Activated CD8-positive, alpha-beta memory T cell treated with anti-CD3 and anti-CD28 coated beads, Interleukin-2, amount 50 U/mL, for 24 hours (primary cell): ENCODE measurements around the gene UCHL1.
A peak's percentile ranks its signal among the peaks of the same experiment; 100 is the strongest.

Source experiments
- DNase-seq: peaks from one replicate; pipeline ENCODE4 v3.0.0-alpha.2; 2020; ENCODE audit errors: extremely low read depth

Gene UCHL1

DNA sequence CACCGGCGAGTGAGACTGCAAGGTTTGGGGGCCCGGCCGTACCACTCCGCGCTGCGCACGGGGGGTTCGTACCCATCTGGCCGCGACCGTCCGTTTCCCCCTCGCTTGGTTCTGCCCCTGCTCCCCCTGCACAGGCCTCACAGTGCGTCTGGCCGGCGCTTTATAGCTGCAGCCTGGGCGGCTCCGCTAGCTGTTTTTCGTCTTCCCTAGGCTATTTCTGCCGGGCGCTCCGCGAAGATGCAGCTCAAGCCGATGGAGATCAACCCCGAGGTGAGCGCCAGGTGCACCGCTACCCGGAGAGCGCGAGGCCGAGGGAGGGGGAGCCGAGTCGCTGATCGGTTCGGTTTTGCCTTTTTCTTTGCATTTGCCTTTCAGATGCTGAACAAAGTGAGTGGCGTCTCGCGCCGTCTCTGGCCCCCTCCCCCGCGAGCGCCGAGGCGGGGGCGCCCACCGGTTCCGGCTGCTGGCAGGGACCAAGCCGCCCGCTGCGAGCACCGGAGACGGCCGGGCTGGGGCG is at the start of gene UCHL1:
Gene UCHL1 (plus strand): TSS at position 189 of the 517 bp plus-strand sequence. CDS start 49 bp downstream, at position 238.
- no peak for DNase-seq

DNA sequence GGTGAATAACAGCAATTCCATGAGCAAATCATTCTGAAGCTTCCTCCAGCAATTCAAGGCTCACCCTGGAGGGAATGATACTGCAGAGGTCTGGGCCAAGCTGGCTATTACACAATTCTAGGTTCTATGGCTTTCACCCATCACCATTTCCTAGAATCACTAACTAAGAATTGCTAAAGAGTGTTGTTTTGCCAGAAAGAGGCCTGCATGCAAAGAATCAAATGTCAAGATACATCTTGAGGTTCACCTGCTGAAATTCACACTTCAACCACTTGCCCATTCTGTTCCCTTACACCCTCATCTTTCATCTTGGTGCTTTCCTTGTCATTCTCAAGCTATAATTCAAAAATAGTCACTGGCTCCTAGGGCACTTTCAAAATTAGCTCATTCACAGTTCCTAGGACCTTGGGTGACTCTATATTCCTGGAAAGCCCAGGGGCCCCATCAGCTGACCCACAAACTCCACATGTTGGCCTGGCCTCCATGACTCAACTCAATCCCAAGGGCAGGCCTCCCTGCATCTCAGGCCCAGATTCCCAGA is 49.4 kb upstream of the UCHL1 start:
- no peak for DNase-seq

DNA sequence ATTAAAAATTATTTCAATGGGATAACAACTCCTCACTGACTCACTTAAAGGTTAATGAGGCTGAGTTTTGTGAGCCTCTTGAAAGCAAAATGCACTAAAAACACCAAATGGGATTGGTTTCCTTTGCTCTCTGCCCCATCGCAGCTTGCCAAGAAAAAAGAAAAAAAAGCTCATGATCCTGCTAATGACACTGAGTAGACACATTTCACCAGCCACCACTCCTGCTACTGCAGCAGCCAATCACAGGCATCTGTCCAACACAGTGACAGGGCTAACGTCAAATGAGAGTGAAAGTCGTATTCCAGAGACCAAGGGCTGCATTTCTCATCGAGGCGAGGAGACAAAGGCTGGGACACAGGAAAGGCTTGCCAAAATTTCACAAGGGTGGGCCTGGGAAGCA is 47.5 kb upstream of the UCHL1 start:
- no peak for DNase-seq

DNA sequence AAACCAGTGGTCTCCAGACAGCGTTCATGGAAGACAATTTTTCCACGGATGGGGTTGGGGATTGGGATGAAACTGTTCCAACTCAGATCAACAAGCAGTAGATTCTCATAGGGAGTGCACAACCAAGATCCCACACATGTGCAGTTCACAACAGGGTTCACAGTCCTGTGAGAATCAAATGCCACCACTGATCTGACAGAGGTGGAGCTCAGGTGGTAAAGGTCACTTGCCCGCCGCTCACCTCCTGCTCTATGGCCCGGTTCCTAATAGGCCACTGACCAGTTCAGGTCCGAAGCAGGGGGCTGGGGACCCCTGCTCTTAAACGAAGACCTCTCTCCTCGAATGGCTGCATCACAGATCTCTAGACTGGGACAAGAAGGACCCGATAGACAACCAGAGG is 46.8 kb upstream of the UCHL1 start:
- DNase-seq = no peak

DNA sequence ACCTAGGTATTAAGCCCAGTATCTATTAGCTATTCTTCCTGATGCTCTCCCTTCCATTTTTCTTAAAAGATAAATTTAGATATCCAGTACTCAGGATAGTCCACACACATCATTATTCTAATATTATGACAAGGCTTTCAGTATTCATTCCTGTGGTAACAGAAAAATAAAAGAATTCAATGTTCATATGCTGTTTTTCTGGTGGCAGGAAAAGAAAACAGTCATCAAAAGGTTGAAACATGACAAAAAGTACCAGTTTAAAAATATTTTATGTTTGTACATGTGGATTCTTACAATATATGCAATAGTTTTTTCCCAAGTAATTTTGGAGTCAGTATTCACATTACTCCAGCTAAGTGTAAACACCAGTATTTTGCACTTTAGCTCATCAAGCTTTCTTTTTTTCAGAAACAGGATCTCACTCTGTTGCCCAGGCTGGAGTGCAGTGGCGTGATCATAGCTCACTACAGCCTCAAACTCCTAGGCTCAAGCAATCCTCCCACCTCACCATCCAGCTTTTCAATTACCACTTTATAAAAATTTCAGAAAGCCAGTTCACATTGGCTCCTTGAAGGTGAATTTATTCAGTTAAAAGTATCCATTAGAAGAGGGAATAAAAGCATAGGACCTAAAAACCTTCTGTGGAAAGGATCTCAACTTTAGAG is 44.6 kb upstream of the UCHL1 start:
- no peak for DNase-seq

DNA sequence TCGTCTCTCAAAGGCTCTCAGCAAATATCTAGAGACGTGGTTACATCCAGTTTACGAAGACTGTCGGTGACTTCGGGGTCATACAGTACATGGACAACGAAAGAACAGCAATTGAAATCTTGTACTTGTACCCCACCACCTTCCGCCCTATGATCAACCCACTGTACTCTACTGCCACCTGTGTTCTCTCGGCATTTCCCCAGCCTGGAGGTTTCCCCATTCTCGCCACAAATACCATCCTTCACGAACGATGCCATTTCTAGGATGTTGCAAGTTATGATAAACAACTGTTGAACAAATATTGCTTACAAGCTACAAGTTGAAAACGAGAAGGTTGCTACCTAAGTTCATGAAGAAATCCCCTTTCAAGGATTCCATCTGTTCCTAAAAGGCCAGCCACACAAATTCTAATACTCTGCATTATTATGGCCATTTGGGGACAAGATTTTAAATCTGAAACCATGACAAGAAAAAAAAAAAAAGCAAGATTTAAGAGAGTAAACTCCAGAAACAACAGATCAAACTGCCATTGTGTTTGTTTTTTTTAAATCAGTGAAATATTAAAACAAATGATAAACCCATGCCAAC is 44.0 kb upstream of the UCHL1 start:
- DNase-seq = no peak

DNA sequence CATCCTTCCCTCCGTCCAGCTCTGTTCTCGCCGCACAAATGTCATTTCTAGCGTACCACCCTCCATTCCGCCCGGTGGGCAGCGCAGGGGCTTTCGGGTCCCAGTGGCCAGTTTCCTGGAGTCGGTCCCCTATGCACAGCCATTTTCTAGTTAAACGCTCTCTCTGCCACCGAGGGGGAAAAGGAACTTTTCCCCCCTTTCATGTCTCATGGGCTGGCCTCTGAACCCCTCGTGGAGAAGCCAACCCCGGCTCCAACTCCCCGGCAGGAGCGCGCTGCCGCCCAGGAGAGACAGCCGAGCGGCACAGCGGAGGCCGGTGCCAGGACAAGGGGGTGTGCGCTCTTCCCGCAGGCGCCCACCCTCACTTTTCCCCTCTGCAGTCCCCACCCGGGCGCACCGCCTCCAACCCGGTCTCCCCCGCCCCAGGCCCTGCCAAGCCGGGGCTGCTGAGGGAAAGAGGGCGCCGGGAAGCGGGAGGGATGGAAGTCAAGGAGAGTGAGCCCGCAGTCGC is 43.0 kb upstream of the UCHL1 start:
- no peak for DNase-seq

DNA sequence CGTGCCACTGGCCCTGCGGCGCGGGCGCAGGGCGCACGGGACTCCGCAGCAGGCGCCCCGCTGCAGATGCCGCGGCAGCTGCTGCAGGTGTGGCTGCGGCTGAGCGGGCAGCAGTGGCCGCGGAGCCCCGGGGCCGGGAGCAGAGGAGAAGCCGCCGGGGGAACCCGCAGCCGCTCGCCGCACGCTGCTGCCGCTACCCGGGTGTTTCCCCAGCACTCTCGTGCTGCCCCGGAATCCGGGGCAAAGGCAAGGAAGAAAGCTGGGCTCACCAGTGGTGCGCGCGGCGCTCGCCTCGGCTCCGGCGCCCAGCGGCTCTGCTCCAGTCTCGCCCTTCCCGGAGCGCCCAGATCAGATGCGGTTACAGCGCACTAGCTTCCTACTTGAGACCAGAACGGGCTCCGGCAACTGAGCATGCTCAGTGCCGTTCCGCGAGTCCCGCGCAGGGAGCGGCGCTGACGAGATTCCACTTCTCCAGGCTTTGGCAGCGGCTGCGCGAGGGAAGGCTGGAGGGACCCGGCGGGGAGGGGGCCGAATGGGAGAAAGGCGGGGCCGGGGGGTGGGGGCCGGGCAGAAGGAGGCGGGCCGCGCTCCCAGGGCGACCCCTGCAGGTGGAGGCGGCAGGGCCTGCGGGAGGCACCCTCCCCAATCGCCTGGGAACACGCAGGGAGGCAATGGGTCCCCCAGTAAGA is 42.4 kb upstream of the UCHL1 start, which contains the start of gene APBB2:
Gene APBB2 (minus strand): TSS at position 407 of the 689 bp plus-strand sequence. CDS start 181,288 bp downstream, outside the sequence.
- no peak for DNase-seq

DNA sequence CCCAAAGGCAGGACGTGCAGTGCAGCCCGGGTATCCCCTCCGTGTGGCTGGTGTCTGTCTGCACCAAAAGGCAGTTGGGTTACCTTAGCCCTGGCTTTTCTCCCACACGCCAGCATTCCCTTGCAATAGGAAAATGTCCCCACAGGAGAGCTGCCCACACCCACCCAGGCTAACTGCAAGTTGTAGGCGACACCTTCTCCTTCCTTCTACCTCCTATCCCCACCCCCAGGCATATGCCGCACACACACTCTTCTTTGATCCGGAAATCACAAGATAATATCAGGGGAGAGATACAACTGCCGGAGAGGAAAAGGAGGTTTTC is 41.9 kb upstream of the UCHL1 start:
- DNase-seq = no peak

DNA sequence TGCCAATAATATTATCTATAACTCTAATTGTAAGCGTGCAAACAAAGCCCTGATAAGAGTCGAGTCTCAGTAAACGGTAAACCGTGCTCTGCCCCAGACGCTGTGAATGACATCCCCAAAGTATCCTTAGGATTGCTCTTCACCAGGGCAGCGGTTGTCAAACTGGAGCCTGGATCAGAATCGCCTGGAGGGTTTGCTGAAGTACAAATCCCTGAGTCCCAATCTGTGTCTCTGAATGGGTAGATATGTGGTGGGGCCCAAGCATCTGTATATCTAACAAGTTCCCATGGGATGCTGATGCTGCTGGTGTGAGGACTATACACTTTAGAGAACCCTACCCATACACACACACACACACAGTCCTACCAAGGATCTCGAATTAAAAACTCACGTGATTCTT is 41.6 kb upstream of the UCHL1 start:
- no peak for DNase-seq

DNA sequence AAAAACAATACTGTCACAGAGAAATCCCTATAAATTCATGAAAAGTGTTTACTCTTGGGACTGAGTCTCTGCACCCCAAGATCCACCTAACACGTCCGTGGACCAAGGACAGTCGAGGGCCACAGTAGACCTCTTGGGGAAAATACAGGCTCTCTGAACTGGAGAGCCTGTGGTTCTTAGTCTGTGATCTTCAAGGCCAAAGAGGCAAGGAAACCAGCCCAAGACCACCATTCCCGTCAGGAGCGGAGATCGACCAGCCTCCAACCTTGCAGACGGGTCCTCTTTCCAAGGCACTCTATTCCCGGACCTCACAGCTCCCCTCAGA is 40.8 kb upstream of the UCHL1 start:
- no peak for DNase-seq

DNA sequence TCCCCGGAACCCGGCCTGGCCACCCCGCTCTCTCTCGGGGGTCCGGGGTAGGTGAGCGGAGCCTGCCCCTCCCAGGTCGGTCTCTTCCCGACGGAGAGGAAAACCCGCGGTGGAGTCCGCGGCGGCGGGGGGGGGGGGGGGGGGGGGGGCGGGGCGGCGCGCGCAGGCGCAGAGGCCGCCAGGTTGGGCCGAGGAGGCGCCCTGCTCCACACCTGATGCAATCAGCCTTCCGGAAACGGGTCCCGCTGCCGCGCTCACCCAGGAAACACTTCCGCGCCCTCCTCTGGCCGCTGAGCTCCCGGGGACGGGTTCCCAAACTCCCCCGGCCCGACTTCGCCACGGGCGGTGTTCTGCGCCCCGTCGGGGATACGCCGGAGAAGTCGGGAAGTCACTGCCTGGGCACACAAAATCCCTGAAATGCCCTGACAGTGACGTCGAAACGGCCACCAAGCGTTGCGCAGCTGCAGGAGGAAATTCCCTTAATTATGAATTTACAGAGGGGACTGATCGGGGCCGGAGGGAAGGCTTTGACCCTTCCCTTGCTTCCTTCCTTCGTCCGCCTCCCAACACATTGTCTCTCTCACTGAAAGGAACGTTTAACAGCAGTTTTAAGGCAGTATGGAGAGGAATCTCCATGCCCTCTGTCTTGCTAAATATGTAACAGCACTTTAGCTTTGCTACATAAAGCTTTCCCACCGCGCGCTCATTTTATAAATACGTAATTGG is 40.3 kb upstream of the UCHL1 start:
- DNase-seq = peak; percentile 15

DNA sequence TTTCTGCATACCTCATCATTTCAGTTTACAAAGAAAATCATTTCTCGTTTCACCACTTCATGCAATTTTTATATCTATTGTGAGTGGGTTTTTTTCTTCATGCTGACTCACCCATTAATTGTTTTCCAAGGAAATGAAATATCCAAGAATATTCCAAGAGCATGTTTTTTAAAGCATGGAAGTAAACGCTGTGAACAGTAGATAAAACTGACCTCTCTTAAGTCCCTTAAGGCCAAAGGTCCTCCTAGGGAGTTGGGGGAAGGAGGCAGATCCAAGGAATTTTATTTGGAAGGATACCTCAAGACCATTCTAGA is 39.8 kb upstream of the UCHL1 start:
- no peak for DNase-seq

DNA sequence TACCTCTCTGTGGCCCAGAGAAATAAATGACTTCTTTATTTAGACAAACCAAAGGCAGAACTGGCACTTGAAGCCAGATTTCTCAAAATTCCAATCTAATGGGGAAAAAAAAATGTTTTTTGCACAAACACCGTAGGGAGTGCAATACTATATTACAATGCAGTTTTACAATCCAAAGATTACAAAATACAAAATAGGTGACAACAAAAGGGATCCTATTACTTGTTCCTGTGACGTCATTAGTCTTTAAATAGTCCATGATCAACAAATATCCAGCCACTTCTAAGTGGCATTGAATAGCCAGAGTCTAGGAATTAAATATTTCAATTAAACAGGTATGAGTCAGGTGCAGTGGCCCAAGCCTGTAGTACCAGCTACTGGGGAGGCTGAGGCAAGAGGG is 39.4 kb upstream of the UCHL1 start:
- DNase-seq = no peak

DNA sequence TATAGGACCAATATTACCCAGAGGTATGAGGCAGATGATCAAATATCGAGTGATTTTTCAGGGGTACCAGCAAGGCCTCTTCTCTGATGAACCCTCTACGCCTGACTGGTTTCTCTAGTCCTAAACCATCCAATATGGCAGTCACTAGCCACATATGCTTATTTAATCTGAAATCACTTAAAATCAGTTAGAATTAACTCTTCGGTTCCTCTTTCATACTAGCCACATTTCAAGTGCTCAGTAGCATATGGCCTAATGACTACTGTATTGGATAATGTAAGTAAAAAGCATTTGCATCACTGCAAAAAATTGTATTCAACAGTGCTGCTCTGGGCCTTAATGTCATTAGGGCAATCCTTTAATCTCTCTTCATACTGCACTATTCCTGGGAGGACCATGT is 38.0 kb upstream of the UCHL1 start:
- no peak for DNase-seq

DNA sequence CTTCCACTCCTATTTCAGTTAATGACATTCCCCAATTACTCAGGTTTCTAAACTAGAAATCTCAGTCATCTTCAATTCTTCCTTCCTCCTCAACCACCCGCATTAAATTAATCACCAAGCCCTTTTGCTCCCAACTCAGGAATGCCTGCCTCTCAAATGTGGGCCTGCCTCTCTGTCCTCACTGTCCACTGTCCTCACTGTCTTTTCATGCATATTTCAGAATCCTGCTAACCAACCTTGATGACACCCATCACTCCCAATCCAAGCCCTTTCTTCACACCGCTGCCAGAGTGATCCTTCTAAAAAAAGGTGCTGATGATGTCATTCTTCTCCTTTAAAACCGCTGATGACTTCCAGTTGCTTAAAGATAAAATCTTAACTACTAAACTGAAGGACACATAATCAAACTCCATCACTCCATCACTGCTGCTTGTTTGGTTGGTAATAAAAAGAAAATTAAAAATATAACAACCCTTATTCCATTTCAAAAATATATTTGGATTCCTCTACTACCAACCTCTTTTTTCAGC is 37.2 kb upstream of the UCHL1 start:
- no peak for DNase-seq

DNA sequence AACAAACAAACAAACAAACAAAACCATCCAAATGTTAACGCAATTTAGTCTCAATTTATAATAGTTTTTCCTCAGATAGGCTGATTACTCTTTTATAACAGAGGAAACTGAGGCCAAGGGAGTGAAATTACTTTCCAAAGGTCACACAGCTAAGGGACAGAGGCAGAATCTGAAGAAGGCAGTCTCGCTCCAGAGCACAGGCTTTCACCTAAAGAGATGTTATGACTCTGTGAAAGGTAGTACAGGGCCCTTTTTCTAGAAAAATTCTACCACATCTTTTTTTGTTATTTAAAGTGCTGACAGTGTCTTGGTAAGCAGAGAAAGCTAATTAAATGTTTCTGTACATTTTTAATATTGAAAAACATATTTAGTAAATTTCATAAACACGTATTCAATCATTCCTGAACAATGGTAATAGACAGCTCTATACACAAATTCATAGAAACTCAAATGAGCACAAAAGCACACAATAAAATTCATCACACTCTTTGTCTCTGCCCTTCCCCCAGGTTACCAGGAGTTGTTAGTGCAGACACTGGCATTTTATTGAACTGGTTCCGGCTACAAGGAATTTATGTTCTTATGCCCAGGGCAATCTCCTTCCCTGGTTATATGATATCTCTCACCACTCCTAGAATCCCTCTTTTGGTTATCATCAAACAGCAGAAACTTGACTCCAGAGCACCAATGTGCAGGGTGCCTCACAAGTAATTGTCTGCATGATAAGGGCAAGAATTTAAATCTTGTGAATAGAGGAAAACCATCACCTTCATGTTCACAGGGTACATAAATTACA is 34.7 kb upstream of the UCHL1 start:
- DNase-seq = no peak

DNA sequence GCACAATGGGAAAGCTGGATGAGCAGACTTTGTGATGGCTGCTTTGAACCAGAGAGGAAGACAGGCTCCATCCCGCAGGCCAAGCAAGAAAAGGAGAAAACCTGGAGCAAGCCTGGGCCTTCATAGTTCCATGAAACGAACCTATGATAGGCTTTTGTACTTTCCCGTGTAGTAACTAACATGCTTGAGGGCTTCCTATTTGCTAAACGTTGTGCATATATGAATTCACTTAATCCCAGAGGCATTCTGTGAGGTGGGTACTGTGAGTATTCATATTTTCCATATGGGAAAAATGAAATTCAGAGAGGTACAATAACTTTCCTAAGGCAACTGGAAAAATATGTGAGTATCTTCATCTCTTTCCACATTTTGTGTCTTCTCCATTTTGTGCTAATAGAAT is 28.8 kb upstream of the UCHL1 start:
- DNase-seq = no peak

DNA sequence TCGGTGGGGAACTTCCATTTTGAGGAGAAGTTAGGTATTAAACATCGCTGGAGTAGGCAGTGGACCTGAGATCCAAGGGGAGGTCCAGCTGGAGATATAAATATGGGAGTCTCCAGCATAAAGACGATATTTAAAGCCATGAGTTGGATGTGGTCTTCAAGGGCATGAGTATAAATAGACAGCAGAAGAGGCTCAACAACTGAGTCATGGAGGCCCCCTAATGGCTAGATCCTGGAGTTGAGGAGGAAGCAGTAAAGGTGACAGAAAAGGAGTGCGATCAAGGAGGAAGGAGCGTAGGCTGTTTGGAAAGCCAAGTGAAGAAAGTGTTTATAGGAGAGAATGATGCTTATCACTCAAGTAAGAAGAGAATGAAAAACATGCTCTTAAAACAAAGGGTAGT is 24.3 kb upstream of the UCHL1 start:
- no peak for DNase-seq

DNA sequence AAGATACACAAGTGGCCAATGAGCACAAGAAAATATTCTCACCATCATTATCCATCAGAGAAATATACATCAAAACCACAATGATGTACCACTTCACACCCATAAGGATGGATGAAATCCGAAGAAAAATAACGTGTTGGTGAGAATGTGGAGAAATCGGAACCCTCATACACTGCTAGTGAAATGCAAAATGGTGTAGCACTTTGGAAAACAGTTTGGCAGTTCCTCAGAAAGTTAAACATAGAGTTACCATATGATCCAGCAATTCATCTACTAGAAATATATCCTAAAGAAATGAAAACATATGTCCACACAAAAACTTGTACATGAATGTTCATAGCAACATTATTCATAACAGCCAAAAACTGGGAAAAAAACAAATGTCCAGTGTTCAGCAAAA is 23.9 kb upstream of the UCHL1 start:
- DNase-seq = no peak

DNA sequence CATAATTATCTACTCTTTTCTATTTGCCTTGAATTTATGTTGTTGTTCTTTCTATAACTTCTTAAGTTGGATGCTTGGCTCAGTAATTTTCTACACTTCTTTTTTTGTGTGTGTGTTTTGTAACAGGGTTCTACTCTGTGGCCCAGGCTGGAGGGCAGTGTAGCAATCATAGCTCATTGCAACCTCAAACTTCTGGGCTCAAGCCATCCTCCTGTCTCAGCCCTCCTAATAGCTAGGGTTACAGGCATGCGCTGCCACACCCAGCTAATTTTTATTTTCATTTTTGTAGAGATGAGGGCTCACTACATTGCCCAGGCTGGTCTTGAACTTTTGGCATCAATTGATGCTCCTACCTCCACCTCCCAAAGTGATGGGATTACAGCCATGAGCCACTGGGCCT is 20.7 kb upstream of the UCHL1 start:
- no peak for DNase-seq
